Occipital lobe (tissue), 2 donors: Measurements from ENCODE around the gene NAGK. TPM values are rescaled to one million over a fixed set of nuclear protein-coding genes. Genes with fewer than 3 reads are reported as not detected.

ENCODE experiments used
- DNase-seq: peaks from one replicate; lab custom pipeline; 2025; lab: John Stamatoyannopoulos, UW
- total RNA-seq: library from RNA; depleted of rRNA; stranded (reverse); fragments of >200 nt; gene quantifications from one replicate; pipeline ENCODE4 v1.2.3, GENCODE V29; 2014

NAGK gene
- total RNA-seq, 1 donor from 2014 or later = 34.0 TPM

GRCh38 chr2:71108091-71108490 lies 39.6 kb downstream of the NAGK start:
- no peak for DNase-seq

- no peak for DNase-seq
These were observed 45.4 kb downstream of the NAGK start for GRCh38 chr2:71113843-71114242.

- DNase-seq = no peak
These were observed 48.6 kb downstream of the NAGK start for GRCh38 chr2:71117063-71117462.

- DNase-seq = no peak
These were observed 51.7 kb downstream of the NAGK start for GRCh38 chr2:71120195-71120594.

GRCh38 chr2:71121479-71121878 lies 53.0 kb downstream of the NAGK start:
- no peak for DNase-seq

- no peak for DNase-seq
These were observed 54.2 kb downstream of the NAGK start for GRCh38 chr2:71122387-71123298.

GRCh38 chr2:71125506-71126294 lies 57.3 kb downstream of the NAGK start:
- no peak for DNase-seq

- no peak for DNase-seq
These were observed 58.5 kb downstream of the NAGK start for GRCh38 chr2:71126957-71127356.

Other genes with a start within 250 kb of the NAGK start
- not detected for gene CLEC4F, start 248.0 kb upstream of the NAGK start, total RNA-seq
- gene CD207, start 232.8 kb upstream of the NAGK start, total RNA-seq = not detected
- 0.31 TPM for gene VAX2, start 168.1 kb upstream of the NAGK start, total RNA-seq
- gene ATP6V1B1, start 132.7 kb upstream of the NAGK start, total RNA-seq = not detected
- gene ANKRD53, start 90.0 kb upstream of the NAGK start, total RNA-seq = 0.62 TPM
- gene TEX261, start 73.8 kb upstream of the NAGK start, total RNA-seq = 18.1 TPM
- gene MCEE, start 61.6 kb downstream of the NAGK start, total RNA-seq = 10.3 TPM
- gene MPHOSPH10, start 62.0 kb downstream of the NAGK start, total RNA-seq = 28.9 TPM
- 19.0 TPM for gene PAIP2B, start 158.5 kb downstream of the NAGK start, total RNA-seq